ENCODE measurements around the gene HDAC10. TPM values are rescaled to one million over a fixed set of nuclear protein-coding genes. Genes with fewer than 3 reads are reported as not detected.

The HDAC10 gene
- polyA plus RNA-seq, 5 donors: 19.2 to 42.5 (median 33.6) TPM

- DNase-seq: no peak
Observed at GRCh38 chr22:50272044-50272802, 21.2 kb upstream of the HDAC10 start.

- DNase-seq: no peak
Observed at GRCh38 chr22:50271519-50271970, 20.5 kb upstream of the HDAC10 start.

GRCh38 chr22:50270666-50271394 lies 19.8 kb upstream of the HDAC10 start:
- no peak for DNase-seq

- no peak for DNase-seq
Observed at GRCh38 chr22:50269970-50270665, 19.1 kb upstream of the HDAC10 start, which contains the start of gene MAPK11. Gene MAPK11, minus strand, starts transcription at chr22:50270380. Its CDS starts 88 bp downstream, at chr22:50270292.

GRCh38 chr22:50269573-50269969 lies 18.5 kb upstream of the HDAC10 start:
- DNase-seq: no peak

GRCh38 chr22:50268655-50269113 lies 17.6 kb upstream of the HDAC10 start:
- DNase-seq: no peak

GRCh38 chr22:50267591-50268390 lies 16.7 kb upstream of the HDAC10 start:
- DNase-seq: no peak

- no peak for DNase-seq
Observed at GRCh38 chr22:50266994-50267393, 15.9 kb upstream of the HDAC10 start.

- no peak for DNase-seq
Observed at GRCh38 chr22:50264946-50265669, 14.0 kb upstream of the HDAC10 start.

- no peak for DNase-seq
Observed at GRCh38 chr22:50264104-50264745, 13.2 kb upstream of the HDAC10 start.

GRCh38 chr22:50262973-50263617 lies 12.0 kb upstream of the HDAC10 start:
- no peak for DNase-seq

GRCh38 chr22:50262460-50262911 lies 11.4 kb upstream of the HDAC10 start:
- DNase-seq: no peak

- no peak for DNase-seq
Observed at GRCh38 chr22:50261615-50262459, 10.8 kb upstream of the HDAC10 start, which contains the start of gene MAPK12. Gene MAPK12, minus strand, starts transcription at chr22:50261683. Its CDS starts 174 bp downstream, at chr22:50261509.

GRCh38 chr22:50260801-50261614 lies 9.9 kb upstream of the HDAC10 start:
- no peak for DNase-seq

GRCh38 chr22:50260434-50260800 lies 9.4 kb upstream of the HDAC10 start:
- DNase-seq: no peak

GRCh38 chr22:50259302-50259701 lies 8.2 kb upstream of the HDAC10 start:
- no peak for DNase-seq

All from right lung (tissue), 5 donors.